GM23248 (cell line): ENCODE measurements around the gene PRSS23. TPM values are rescaled to one million over a fixed set of nuclear protein-coding genes. Genes with fewer than 3 reads are reported as not detected.

Experiments used
- DNase-seq: peaks from one replicate; pipeline ENCODE4 v3.0.0-alpha.2; 2015
- H2AFZ ChIP-seq: fragments of 200-600 bp; sonication (generic); 2 replicates; pipeline ENCODE4 v1.6.1; 2016; ENCODE audit warnings: antibody characterized with exemption
- H3F3A ChIP-seq: fragments of 200-600 bp; sonication (generic); 2 replicates; pipeline ENCODE4 v1.6.1; 2016; ENCODE audit warnings: mild to moderate bottlenecking, antibody characterized with exemption, mixed run types; ENCODE audit not compliant: insufficient read depth
- H3K27ac ChIP-seq: fragments of 200-600 bp; sonication (generic); 2 replicates; pipeline ENCODE4 v1.5.1; 2016; ENCODE audit warnings: mild to moderate bottlenecking
- H3K27me3 ChIP-seq: fragments of 200-600 bp; sonication (generic); replicated peaks from 2 replicates; pipeline ENCODE4 v1.6.1; 2016; ENCODE audit warnings: mild to moderate bottlenecking; ENCODE audit not compliant: insufficient read depth
- H3K36me3 ChIP-seq: fragments of 200-600 bp; sonication (generic); 2 replicates; pipeline ENCODE4 v1.6.1; 2016; ENCODE audit warnings: low read depth, mild to moderate bottlenecking
- H3K4me1 ChIP-seq: fragments of 200-600 bp; sonication (generic); 2 replicates; pipeline ENCODE4 v1.6.1; 2016; ENCODE audit warnings: mild to moderate bottlenecking; ENCODE audit not compliant: insufficient read depth
- H3K4me2 ChIP-seq: fragments of 200-600 bp; sonication (generic); one replicate; pipeline ENCODE4 v1.6.1; 2016; ENCODE audit warnings: mild to moderate bottlenecking; ENCODE audit not compliant: unreplicated experiment
- H3K4me3 ChIP-seq: fragments of 200-600 bp; sonication (generic); 2 replicates; pipeline ENCODE4 v1.5.1; 2016; ENCODE audit warnings: mild to moderate bottlenecking
- H3K79me2 ChIP-seq: fragments of 200-600 bp; sonication (generic); 2 replicates; pipeline ENCODE4 v1.6.1; 2016; ENCODE audit warnings: mild to moderate bottlenecking; ENCODE audit not compliant: insufficient read depth
- H3K9ac ChIP-seq: fragments of 200-600 bp; sonication (generic); 2 replicates; pipeline ENCODE4 v1.6.1; 2016; ENCODE audit warnings: mild to moderate bottlenecking
- H3K9me2 ChIP-seq: fragments of 200-600 bp; sonication (generic); 2 replicates; pipeline ENCODE4 v1.6.1; 2016; ENCODE audit warnings: mixed run types, mild to moderate bottlenecking, moderate library complexity; ENCODE audit not compliant: insufficient read depth
- H3K9me3 ChIP-seq: fragments of 200-600 bp; sonication (generic); one replicate; pipeline ENCODE4 v1.6.1; 2017; ENCODE audit warnings: low read depth
- H4K20me1 ChIP-seq: fragments of 200-600 bp; sonication (generic); 2 replicates; pipeline ENCODE4 v1.6.0; 2016; ENCODE audit not compliant: insufficient read depth
- EZH2 ChIP-seq: fragments of 200-600 bp; sonication (generic); IDR thresholded peaks from 2 replicates; pipeline ENCODE4 v1.6.1; 2018; ENCODE audit warnings: antibody characterized with exemption, mild to moderate bottlenecking; ENCODE audit not compliant: insufficient read depth, poor library complexity, severe bottlenecking
- EZH2phosphoT487 ChIP-seq: fragments of 200-600 bp; sonication (generic); IDR thresholded peaks from 2 replicates; pipeline ENCODE4 v1.6.1; 2018; ENCODE audit warnings: antibody characterized with exemption, moderate library complexity, mild to moderate bottlenecking, low read depth; ENCODE audit not compliant: insufficient read depth
- WGBS, 2 experiments: methylation state at CpG; one replicate each; pipeline ENCODE4 v1.1.6; 2015 to 2017; ENCODE audit warnings: low lambda C conversion rate in 2 of 2, low coverage in 1 of 2; ENCODE audit errors: missing lambda C conversion rate in 2 of 2; 5-methylcytosine and 5-hydroxymethylcytosine counted together
- in situ Hi-C: fragments of 300-500 bp; cut with MboI; formaldehyde crosslinking; loops from 2 replicates; pipeline ENCODE4 v1.15.0; 2020
- polyA plus RNA-seq: library from polyadenylated mRNA; unstranded; fragments of >200 nt; fragmentation: Nextera tagmentation; extraction: Ambion mirVana; gene quantifications from 2 replicates; pipeline ENCODE4 v1.2.1, GENCODE V29; 2016
- total RNA-seq: library from RNA; depleted of rRNA; stranded (reverse); fragments of >200 nt; shearing (Covaris generic); gene quantifications from 2 replicates; pipeline ENCODE4 v1.2.3, GENCODE V29; 2014

PRSS23 gene
- total and polyA plus RNA-seq, 2 experiments from 2014 or later: 217 to 376 TPM

DNA sequence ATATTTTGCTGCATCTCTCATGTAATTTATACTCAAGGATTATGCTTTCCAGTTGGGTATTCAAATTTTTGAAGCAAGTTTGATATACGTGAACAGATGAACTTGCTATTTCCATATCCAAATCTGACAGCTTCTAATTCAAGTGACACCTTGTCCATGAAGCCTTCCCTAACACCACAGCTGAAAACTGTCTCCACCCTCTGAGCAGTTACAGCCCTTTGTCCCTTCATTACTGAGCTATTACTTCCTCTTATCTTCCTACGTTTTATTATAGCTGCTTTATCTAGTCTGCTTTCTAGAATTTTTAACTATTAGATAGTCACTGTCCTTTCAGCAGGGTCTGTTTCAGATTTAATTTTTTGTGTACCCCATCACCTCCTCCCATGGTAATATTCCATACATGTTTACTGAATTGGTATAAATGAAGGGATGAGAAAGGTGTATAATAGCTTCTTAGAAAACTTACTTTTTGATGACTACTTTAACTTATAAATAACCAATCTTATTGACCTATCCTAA is 13.3 kb upstream of the PRSS23 start:
- WGBS, 2 experiments: 69 to 83% methylated on average over 2 of the region's 2 CpGs
- Histone ChIP-seq H3F3A (peaks cover 25% of the 10 kb centered on the region), H3K4me2 (no peak overlapping the region), H4K20me1 (no peaks in the 10 kb centered on the region), H3K79me2 (no peaks in the 10 kb centered on the region), H3K9me2 (no peaks in the 10 kb centered on the region), H2AFZ (no peak overlapping the region), H3K36me3 (no peaks in the 10 kb centered on the region), H3K4me3 (no peak overlapping the region), H3K27me3 (no peaks in the 10 kb centered on the region), H3K9ac (no peak overlapping the region), H3K27ac (no peak overlapping the region), H3K9me3 (no peaks in the 10 kb centered on the region), H3K4me1 (peaks cover 27% of the 10 kb centered on the region)
- in situ Hi-C loops: no loop called here
- TF ChIP-seq EZH2 (no peak), EZH2phosphoT487 (no peak)
- no peak for DNase-seq

DNA sequence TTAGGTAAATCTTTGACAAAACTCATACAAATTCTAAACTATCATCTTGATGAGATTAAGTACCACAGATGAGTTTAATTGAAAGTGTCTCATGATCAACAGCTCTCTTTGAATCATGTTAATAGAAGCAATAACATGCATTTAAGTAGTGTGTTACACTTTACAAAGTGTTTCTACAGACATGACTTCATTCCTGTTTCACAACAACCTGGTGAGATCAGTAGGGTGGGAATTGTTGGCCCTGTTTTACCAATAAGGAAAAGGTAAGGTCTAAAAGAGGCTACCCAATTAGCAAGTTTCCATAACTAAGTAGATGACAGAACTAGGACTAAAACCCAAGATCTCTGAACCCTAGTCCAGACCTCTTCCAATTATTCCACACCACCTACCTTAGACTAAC is 12.7 kb upstream of the PRSS23 start:
- no peak overlapping the region for H2AFZ ChIP-seq
- TF ChIP-seq EZH2 (no peak), EZH2phosphoT487 (no peak)
- no peak overlapping the region for H3K4me2 ChIP-seq
- no peaks in the 10 kb centered on the region for H4K20me1 ChIP-seq
- peaks cover 27% of the 10 kb centered on the region for H3K4me1 ChIP-seq
- no peak for DNase-seq
- H3K79me2 ChIP-seq: no peaks in the 10 kb centered on the region
- H3K27ac ChIP-seq: no peak overlapping the region
- no peak overlapping the region for H3K4me3 ChIP-seq
- in situ Hi-C loops: no loop called here
- H3K9me2 ChIP-seq: no peaks in the 10 kb centered on the region
- no peaks in the 10 kb centered on the region for H3K27me3 ChIP-seq
- no peaks in the 10 kb centered on the region for H3K9me3 ChIP-seq
- H3F3A ChIP-seq: peaks cover 25% of the 10 kb centered on the region
- H3K36me3 ChIP-seq: no peaks in the 10 kb centered on the region
- no peak overlapping the region for H3K9ac ChIP-seq

DNA sequence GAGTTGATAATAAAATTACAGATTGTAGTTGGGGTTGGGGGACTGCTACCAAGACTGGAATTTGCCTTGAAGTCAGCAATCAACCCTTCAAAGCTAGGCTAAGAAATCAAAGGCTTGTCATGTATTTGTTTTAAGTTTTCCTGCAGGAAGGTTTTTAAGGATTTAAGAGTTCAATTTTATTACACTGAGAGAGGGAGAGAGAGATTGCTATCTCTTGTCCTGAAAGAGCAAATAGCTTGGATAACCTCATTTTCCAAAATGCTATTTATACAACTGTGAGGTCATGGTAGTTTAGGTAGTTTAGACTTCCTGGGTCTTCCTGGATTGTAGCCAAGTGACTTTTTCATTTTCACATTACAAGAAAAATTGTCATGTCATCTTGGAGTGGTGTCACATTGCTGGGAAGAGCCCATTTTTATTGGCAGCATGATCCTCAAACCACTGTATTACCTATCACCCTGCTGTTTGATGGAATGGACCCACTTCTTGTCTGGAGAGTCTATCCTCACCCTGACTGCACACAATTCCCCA is 10.1 kb upstream of the PRSS23 start:
- in situ Hi-C loops: no loop called here
- H2AFZ ChIP-seq: no peak overlapping the region
- no peaks in the 10 kb centered on the region for H4K20me1 ChIP-seq
- no peaks in the 10 kb centered on the region for H3K9me3 ChIP-seq
- peaks cover 8% of the 10 kb centered on the region for H3K4me1 ChIP-seq
- no peaks in the 10 kb centered on the region for H3K36me3 ChIP-seq
- no peak overlapping the region for H3K9ac ChIP-seq
- peaks cover 5% of the 10 kb centered on the region for H3F3A ChIP-seq
- no peak for DNase-seq
- TF ChIP-seq EZH2 (no peak), EZH2phosphoT487 (no peak)
- no peaks in the 10 kb centered on the region for H3K27me3 ChIP-seq
- no peak overlapping the region for H3K27ac ChIP-seq
- H3K4me2 ChIP-seq: no peak overlapping the region
- H3K4me3 ChIP-seq: no peak overlapping the region
- no peaks in the 10 kb centered on the region for H3K9me2 ChIP-seq
- H3K79me2 ChIP-seq: no peaks in the 10 kb centered on the region

DNA sequence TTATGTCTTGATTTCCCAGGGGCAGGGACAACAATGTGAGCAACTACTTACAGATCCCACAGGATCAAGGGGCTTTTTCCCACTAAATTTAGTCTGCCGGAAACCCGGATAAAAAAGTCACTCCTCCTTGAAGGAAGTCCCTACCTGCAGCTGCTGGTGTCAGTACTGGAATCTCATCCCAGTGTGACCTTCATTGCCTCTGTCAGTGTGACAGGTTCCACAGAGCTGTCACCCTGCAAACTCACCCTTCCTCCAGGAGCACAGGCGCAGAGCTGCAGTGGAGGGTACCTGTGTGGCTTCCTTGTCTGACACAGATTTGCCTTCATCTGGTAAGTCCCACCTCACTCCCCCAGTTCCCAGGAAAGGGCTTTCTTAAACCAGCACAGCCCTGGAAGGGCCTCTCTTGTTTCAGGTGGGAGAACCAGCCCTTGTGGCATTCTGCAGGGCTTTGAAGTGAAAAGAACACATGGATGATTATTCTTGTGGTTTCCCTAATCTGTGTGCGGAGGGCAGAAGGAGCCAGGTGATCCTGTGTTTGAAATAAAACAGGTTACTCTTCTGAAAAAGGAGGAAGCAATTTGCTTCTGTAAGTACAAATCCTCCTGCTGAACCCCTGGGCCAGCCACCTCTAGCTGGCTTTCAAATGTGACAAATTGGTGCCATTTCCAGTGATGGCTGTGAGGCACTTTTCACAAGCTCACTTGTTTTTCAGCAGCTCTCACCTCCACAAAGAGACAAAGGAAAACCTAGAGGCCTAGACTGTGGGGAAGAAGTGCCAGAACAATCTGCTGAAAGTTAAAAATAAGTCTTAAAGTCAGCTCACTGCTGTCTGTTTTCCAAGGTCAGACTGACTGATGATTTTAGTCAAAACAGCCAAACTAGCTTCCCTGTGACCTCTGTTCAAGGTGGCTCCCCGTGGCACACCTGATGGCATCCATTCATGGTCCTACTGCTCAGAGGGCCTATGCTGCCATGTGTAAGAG is 9.2 kb upstream of the PRSS23 start:
- H3F3A ChIP-seq: no peaks in the 10 kb centered on the region
- no peak overlapping the region for H3K27ac ChIP-seq
- DNase-seq: no peak
- H3K4me2 ChIP-seq: no peak overlapping the region
- H3K27me3 ChIP-seq: no peaks in the 10 kb centered on the region
- 97 to 99% methylated on average over 5 of the region's 5 CpGs for whole genome bisulfite sequencing, 2 experiments
- no peaks in the 10 kb centered on the region for H3K9me3 ChIP-seq
- H3K4me3 ChIP-seq: no peak overlapping the region
- no peak for TF ChIP-seq EZH2
- no peak for TF ChIP-seq EZH2phosphoT487
- in situ Hi-C loops: no loop called here
- H3K4me1 ChIP-seq: no peaks in the 10 kb centered on the region
- H4K20me1 ChIP-seq: no peaks in the 10 kb centered on the region
- no peak overlapping the region for H2AFZ ChIP-seq
- H3K9me2 ChIP-seq: no peaks in the 10 kb centered on the region
- no peak overlapping the region for H3K9ac ChIP-seq
- no peaks in the 10 kb centered on the region for H3K79me2 ChIP-seq
- no peaks in the 10 kb centered on the region for H3K36me3 ChIP-seq
